COR-L47 (cell line): Measurements from ENCODE around the gene B3GALNT2.
A peak's percentile ranks its signal among the peaks of the same experiment; 100 is the strongest.

ENCODE experiments used
- DNase-seq: peaks from one replicate; lab custom pipeline; 2025; lab: John Stamatoyannopoulos, UW

Gene B3GALNT2

GRCh38 chr1:235450886-235451483, 53.3 kb downstream of the B3GALNT2 start:
- no peak for DNase-seq

GRCh38 chr1:235450433-235450832, 53.8 kb downstream of the B3GALNT2 start:
- no peak for DNase-seq

- no peak for DNase-seq
Observed at GRCh38 chr1:235448616-235449015, 55.6 kb downstream of the B3GALNT2 start.

GRCh38 chr1:235442788-235443429, 61.3 kb downstream of the B3GALNT2 start:
- no peak for DNase-seq

- DNase-seq, result no peak
Observed at GRCh38 chr1:235441159-235441685, 63.0 kb downstream of the B3GALNT2 start.

- no peak for DNase-seq
Observed at GRCh38 chr1:235434001-235434400, 70.3 kb downstream of the B3GALNT2 start.

- DNase-seq, result no peak
Observed at GRCh38 chr1:235430991-235431390, 73.3 kb downstream of the B3GALNT2 start.

GRCh38 chr1:235429143-235429542, 75.1 kb downstream of the B3GALNT2 start:
- DNase-seq, result no peak

- no peak for DNase-seq
Observed at GRCh38 chr1:235427447-235427846, 76.8 kb downstream of the B3GALNT2 start.

GRCh38 chr1:235426680-235427079, 77.6 kb downstream of the B3GALNT2 start:
- no peak for DNase-seq

- no peak for DNase-seq
Observed at GRCh38 chr1:235426143-235426542, 78.1 kb downstream of the B3GALNT2 start.

- no peak for DNase-seq
Observed at GRCh38 chr1:235425357-235425756, 78.9 kb downstream of the B3GALNT2 start.

GRCh38 chr1:235424092-235424491, 80.2 kb downstream of the B3GALNT2 start:
- no peak for DNase-seq

GRCh38 chr1:235423214-235423652, 81.0 kb downstream of the B3GALNT2 start:
- DNase-seq, result no peak

- DNase-seq, result no peak
Observed at GRCh38 chr1:235421751-235422150, 82.5 kb downstream of the B3GALNT2 start.

- peak; percentile 15 for DNase-seq
Observed at GRCh38 chr1:235417086-235417697, 87.1 kb downstream of the B3GALNT2 start.

- DNase-seq, result no peak
Observed at GRCh38 chr1:235416662-235417049, 87.6 kb downstream of the B3GALNT2 start.

GRCh38 chr1:235415008-235415904, 89.0 kb downstream of the B3GALNT2 start:
- peak; percentile 67 for DNase-seq

GRCh38 chr1:235411489-235412486, 92.5 kb downstream of the B3GALNT2 start:
- no peak for DNase-seq

GRCh38 chr1:235410467-235410866, 93.8 kb downstream of the B3GALNT2 start:
- DNase-seq, result no peak
